Stimulated activated CD4-positive, alpha-beta T cell treated with anti-CD3 and anti-CD28 coated beads, Interleukin-12 subunit alpha, Interleukin-12 subunit beta, amount 100 ng/mL, for 4 hours (primary cell): ENCODE measurements around the gene EIPR1.

Experiments
- DNase-seq: peaks from one replicate; pipeline ENCODE4 v3.0.0-alpha.2; 2020

Gene EIPR1

DNA sequence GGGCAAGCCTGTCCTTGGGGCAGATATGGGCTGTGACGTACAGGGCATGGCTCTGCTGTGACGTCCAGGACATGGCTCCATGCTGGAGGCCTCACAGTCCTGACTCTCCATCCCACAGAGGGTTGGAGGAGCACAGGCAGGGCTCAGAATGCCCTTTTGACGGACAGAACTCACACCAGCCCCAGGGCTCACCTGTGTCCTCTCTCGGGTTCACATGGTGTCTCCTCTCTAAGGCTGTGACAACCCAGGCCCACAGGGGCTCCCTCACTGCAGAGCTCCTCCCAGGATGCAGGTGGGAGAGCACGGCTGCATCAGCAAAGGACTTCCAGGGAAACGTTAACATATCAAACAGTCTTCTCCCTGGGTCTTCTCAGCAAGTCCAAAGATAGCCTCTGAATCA, 133.8 kb downstream of the EIPR1 start:
- no peak for DNase-seq

DNA sequence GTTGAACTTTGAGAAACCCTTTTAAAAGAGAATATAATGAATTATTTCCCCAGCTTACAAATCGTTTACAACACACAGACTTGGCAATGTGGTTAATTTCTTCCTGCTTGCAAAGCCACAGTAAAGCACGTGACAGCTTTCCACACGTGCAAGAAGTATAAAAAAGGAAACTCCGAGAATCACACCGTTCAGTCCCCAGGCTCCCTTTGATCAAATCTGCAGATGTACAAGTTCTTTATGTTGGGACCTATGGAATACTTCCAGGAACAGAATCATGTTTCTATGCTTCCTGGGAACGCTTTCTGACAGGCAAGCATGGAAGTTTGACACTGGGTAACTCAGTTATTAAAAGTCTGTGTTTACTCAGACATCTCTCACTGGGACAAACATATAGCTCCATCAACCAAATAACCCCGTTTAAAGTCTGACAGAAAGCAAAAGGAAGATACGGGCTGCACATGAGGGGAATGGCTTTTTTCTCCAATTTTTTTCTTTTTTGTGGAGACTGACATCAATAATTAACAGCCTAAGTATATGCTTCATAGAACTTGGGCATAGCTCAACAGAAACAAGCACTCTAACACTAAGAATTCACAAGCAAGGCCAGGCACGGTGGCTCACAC, 134.8 kb downstream of the EIPR1 start:
- DNase-seq, result no peak

DNA sequence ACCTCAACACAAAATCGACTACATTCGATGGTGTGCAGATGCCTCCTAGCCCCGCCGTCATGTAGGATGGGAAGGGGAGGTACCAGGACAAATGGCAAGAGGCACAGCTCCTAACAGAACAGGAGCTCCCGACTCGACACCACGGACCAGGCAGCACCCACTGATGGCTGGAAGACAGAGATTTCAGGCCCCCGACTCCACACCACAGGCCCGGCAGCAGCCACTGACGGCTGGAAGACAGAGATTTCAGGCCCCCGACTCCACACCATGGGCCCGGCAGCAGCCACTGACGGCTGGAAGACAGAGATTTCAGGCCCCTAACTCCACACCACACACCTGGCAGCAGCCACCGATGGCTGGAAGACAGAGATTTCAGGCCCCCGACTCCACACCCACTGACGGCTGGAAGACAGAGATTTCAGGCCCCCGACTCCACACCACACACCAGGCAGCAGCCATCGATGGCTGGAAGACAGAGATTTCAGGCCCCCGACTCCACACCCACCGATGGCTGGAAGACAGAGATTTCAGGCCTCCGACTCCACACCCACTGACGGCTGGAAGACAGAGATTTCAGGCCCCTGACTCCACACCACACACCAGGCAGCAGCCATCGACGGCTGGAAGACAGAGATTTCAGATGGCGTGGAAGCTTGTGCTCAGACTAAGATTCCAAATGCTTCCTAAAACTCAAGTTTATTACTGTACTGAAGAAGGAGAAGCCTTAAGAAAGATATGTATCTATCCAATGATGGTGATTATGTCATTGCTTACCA, 135.5 kb downstream of the EIPR1 start:
- DNase-seq, result no peak

DNA sequence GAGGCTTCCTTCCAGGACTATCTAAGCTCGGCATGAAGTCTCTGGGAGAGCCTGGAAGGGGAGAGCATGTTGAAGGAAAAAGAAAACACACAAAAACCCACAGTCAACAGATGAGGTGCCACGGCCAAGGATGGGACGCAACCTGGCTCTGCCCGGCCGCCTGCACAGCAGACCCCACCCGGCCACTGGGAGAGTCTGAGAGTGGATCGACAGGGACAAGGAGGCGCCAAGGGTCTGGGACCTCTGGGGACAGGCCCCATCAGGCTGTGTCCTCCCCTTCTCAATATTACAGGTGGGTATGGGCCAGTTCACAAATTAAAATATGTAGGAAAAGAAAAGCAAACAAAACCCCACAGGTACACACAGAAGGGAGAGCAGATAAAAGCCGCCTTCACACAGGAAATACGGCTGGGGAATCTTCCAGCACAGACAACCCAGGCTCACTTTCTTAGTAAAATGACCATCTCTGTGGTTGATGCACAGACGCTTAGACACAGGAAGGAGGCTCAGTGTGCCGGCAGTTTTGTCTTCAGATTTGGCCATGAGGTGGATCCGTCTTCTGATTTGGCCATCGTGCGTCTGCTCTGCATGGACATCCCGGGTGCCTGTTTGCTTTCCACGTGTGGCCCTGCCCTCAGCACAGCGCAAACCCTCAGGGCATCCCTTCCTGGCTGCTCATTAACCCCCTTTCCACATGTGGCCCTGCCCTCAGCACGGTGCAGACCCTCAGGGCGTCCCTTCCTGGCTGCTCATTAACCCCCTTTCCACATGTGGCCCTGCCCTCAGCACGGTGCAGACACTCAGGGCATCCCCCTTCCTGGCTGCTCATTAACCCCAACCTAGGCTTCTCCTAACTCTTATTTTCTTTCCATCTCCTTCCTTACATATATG, 138.4 kb downstream of the EIPR1 start:
- DNase-seq, result no peak

DNA sequence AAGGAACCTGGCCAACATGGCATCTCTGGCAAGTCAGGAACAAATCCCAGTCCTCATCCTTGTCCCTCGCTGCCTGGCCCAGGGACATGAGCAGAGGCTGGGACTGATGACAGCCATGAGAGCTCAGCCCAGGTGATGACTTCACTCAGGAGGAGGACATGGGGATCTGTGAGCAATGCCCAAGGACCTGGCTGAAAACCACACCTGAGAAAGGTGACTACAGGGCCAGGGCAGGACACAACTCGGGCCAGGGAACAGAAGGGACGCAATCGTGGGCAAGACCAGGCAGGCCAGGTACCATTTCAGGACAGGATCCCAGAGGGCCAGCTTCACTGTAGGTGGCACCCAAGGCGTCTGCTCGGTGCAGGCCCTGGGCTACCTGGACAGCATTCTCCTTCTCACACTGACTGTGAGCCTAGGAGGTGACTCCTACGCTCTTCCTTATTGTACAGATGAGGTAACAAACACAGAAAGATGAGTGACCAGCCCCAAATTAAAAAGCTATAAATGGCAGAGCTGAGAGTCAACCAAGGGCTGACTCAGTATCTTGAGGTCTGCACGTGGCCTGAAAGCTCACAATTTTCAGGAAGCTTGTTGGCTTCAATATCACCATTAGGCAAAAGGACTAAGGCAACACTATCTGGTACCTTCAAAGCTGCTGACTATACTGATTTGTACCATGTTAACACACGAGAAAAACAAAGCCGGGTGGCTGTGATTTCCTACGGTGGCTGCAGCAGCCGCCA, 141.1 kb downstream of the EIPR1 start:
- no peak for DNase-seq

DNA sequence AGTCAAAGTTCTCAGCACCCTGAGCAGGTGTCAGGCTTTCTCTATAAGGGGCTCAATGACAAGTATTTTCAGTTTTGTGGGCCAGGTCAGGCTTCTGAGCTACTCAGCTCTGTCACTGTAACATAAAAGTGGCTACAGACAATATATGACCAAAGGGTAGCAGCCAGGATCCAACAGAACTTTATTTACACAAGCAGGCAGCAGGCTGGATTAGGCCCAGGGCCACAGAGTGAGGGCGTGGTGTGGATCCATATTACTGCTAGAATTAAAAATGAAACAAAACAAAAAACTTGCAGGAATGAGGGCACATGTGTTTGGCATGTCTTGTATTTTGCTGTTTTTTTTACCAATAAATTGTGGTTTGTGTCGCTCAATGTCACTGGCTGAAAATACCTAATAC, 143.7 kb downstream of the EIPR1 start:
- DNase-seq, result no peak

DNA sequence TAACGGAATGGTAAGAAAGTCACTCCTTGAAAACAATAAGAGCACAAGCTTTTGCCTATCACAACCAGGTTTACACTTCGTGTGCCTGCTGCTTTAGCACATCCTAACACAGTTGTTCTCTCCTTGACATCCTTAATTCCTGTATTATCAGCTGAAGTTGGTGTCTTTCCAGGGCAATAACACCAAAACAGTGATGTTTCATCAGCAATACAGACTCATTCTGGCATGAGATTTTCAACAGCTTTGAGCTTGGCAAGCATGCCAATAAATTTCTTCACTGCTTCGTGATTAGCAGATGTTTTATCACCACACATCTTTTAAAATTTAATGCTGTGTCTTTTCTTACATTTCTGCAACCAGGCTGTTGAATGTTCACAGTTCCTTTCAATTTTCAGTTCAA, 148.4 kb downstream of the EIPR1 start:
- DNase-seq, result no peak

DNA sequence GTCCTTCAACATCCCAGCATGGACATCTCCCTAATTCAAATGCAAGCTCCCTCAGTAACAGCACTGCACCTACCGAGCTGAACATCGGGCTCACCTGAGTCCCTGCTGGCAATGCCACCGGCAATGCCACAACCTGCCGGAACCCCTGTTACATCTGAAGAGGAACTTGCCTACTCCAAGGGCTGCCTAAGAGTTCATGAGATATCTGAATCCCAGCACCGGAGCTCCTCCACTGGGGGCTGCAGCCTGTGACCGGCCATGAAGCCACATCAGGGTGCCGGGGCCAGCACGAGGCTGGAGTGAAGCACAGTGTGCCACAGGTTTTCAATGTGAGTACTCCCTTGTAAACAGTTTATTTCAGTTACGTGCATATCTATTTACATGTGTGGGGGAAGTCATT, 152.9 kb downstream of the EIPR1 start:
- DNase-seq, result no peak

DNA sequence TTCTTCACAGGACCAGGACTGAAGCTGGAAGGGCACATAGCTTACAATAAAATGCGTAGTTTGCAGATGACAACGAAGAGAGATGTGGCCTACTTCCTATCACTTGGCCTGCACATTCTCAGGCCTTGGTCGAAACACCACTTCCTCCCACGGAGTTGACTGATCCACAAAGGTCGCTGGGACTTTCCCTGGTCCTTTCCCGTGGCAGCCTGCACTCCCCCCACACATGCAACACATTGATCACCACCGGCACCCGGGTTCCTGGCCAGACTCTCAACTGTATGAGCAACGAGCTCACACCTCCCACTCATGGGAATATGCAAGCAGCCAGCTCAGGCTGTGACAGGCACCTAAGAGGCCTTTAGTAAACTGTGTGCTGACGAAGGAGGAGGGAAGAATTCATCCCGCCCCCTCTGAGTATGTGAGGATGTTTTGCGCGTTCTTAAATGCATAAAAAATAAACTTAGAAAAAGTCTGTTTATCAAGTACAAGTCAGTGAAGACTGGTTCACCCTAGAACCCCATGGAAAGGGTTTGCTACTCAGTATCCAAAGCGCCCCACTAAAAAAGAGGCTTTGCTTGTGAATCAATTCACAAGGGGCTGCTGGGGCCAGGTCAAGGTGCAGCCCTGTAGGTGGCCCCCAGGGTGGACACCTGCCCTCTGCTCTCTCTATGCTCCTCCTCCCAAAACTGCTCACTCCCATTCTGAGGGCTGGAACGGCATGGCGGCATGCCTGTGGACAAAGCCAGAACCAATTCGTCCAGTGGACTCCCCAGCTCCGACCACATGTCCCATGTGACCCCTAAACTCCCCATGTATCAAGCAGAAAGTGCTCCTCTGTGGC, 154.3 kb downstream of the EIPR1 start:
- DNase-seq, result peak; percentile 78

DNA sequence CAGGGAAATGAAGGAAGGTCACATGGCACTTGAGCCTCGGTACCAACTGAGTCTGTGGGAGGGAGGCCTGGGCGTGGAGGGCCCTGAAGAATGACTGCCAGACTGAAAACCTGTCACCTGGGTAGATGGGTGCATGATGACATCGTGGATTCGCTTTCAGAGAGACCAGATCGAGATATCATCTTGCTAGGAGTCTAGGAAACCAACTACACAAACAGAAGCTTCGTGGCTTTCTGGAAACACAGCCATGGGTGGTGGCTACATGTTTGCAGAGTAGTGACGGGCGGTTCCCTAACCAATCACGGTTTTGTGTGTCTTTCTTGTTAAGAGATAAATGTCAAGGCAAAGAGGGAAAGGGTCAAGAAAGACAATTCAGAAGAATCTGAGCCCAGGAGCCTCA, 155.0 kb downstream of the EIPR1 start:
- peak; percentile 51 for DNase-seq

DNA sequence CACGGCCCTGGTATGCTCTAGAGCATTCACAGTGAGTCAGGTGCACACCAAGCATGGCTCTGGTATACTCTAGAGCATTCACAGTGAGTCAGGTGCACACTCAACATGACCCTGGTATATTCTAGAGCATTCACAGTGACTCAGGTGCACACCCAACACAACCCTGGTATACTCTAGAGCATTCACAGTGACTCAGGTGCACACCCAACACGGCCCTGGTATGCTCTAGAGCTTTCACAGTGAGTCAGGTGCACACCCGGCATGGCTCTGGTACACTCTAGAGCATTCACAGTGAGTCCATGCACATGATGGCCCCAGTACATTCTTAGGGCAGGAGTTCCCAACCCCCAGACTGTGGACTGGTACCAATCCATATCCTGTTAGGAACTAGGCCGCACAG, 158.1 kb downstream of the EIPR1 start:
- DNase-seq, result no peak

DNA sequence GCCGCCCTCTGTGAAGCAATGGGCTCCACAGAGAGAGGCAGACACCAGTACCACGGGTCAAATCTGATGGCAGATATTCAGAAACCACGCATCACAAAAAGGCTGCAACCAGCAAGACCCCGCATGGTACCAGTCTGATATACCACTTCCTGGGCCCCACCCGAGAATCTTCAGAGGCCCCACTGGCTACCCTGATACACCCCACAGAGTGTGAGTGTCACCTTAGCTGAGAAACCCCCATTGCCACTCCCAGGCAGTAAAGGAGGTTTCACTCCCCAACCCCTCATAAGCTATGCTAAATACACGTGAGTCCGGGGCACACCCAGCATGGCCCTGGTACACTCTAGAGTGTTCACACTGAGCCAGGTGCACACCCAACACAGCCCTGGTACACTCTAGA, 160.0 kb downstream of the EIPR1 start:
- no peak for DNase-seq

DNA sequence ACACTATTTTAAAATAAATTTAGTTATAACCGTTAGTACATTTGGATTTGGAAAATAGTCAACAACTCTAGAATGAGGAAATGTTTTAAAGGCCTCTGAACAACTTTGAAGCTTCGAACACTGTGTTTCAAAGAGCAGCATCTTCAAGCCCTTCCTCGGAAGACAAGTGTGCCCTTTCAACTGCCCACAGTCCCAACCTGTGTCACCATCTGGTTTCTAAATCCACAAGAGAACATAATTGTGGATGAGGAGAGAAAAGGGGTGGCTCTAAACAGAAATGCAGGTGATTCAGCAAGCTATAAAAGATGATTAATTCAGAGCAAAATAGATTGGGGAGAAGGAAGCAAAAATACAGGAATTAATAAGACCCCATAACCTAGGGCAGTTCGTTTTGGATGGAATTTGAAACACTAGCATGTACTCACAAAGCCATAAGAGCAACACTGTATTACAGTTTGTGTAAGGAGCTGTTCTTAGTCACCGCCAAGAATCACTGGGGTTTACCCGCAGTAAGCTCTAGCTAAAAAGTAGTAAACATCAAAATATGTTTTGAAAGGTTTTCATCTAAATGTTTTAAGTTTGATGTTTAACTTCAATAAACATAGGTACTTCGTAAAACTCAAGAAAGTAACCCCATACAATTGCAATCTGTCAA, 160.7 kb downstream of the EIPR1 start:
- DNase-seq, result no peak

DNA sequence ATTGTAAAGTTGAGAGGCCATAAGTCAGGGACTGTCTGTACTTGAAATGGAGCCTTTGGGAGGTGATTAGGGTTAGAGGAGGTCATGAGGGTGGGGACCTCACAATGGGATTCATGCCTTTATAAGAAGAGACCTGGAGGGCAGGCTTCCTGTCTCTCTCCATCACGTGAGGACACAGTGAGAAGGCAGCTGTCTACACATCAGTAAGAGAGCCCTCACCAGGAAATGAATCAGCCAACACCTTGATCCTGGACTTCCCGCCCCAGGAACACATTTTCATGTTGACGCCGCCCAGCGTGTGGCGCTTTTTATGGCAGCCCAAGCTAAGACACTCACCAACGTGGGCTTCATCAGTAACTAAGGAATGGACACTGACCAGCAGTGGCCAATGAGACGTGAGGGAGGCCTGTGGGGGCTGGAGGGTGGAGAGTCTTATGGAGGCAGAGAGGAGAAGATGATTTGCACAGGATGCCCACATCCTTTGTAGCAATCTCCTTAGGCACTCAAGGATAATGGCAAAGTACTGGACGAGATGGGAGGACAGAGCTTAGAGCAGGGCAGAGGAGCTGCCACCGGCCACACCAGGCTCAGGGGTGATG, 162.7 kb downstream of the EIPR1 start:
- no peak for DNase-seq

DNA sequence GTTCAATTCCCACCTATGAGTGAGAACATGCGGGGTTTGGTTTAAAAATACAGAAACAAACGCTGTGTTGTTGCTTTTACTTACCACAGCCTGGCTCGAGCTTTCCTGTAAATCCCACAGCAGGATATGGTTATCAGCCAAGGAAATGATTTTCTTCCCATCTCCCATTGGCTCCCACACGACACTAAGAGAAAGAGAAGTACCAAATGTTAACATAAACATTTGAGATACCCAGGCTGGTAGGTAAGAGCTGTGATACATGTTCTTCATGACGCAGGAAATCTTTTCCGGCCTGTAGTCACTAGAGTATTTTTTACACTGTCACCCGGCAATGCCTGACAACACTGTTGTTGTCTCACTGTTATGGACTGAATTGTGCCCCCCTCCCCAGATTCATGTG, 163.6 kb downstream of the EIPR1 start:
- no peak for DNase-seq

DNA sequence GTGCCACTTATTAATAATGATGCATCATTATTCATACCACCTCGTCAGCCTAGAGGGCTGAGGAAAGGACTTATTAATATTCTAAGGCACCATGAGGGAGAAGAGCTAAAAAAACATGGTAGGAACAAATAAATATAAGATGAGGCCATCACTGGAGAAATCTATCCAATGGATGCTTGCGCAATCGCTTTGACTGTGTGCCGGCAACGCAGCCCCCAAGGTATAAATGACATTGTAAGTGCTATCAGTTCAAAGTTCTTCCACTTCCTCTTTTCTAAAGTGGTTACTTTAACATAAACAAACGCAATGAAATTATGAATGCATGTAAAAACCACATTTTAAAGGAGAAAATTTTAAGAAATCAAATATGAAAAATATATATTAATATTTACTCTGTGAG, 164.6 kb downstream of the EIPR1 start:
- DNase-seq, result no peak

DNA sequence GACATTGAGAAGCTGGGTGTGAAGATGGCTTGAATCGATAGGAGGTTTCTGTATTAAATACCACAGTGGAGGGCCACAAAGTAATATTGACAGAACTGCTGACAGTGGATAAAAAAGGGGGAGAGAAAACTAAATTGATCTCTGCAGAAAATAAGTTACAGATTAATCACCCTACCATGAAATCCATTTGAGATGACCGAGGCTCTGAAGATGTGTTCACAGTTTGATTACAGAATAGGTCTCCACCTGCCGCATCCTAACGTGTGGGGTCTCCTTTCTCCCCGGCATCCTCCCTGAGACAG, 165.6 kb downstream of the EIPR1 start:
- DNase-seq, result no peak

DNA sequence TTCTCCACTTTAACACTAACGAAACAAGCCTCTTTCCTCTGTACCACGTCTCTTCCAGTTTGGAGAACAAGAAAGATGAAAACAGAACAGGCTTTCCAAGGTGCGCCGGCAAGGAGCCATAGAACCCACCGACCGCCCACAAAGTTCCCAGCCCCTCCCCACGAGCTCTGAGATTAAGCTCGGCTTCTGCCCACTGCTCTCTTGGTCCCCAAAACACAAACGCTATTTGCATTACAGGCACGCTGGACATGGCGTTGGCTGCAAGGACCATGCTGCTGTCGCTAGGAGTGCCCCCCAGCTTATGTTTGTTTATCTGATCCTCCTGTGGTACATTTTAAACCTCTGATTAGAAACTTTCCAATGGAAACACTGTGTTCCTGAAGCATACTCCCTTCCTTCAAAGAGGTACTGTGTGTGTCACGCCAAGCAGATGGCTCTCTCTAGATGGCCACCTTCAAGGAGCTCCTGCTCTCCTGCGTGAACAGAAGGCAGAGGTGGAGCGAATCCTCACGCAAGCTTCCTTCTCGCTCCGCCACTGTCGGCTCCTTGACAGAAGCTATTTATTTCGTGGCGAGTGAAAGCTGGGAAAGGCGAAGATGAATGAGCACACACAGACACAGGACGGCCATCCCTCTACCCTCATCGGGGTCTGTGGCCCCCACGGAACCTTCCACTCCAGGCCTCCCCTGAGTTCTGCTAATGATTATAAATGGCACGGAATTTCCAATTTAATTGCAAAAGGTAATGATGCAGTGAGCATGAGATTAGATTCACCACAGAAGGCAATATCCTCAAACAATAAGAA, 166.2 kb downstream of the EIPR1 start:
- no peak for DNase-seq

DNA sequence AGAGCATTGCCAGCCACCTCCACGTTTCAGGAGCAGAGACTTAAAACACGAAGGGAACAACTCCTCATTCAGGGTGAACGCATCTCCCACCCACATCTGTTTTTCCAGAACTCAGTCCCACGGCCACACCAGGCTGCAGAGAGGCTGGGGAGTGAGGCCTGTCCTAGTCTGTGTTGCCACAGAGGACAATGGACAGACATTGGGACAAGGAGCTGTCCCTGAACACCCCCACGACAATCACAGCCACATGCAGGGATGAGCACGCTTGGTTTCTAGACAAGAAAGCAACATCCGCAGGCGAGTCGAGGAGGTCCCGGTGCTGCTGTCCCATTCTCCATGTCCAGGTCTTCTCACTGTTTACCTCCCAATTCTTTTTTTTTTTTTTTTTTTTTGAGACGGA, 167.4 kb downstream of the EIPR1 start:
- no peak for DNase-seq

DNA sequence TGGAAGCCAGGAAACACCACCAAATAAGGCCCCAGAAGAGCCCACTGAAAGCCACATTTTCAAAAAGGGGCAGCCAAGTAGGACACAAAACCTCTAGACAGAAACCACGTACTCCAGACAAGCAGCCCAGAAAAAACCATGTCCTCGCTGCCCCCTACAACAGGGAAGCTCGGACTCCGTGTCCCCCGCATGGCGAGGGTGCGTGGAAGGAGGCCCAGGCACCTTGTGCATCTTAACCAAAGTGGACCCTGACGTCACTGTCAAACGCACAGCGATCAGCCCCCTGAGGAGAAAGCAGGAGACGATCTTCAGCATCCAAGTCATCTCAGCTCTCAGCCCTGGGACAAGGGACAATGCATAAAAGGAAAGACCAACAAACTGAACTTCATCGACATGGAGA, 168.4 kb downstream of the EIPR1 start:
- no peak for DNase-seq

DNA sequence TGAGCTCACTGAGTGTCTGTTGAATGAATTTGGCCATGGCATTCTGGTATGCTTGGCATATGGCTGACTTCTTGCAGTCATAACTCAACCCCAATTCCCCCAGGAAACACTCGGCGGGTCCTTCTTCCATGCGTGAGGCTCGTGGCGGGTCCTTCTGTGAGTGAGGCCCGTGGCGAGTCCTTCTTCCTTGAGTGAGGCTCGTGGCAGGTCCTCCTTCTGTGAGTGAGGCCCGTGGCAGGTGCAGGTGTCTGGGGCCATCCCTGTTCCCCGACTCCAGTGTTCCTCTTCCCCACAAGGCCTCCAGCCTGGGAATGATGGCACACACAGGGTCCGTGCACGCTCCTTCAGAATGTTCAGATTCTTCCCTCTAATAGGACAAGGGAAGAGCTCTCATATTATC, 169.0 kb downstream of the EIPR1 start:
- no peak for DNase-seq
